Caki2 (cell line): ENCODE measurements around the gene DEPDC4. TPM values are rescaled to one million over a fixed set of nuclear protein-coding genes. Genes with fewer than 3 reads are reported as not detected.
"Not testable (repeated sequence)": the region's sequence is repeated elsewhere in the genome, so short reads cannot be mapped to it uniquely, and the experiment has no call there.

Source experiments
- DNase-seq: peaks from one replicate; pipeline ENCODE4 v3.0.0-alpha.2; 2015; ENCODE audit warnings: low read depth
- in situ Hi-C: cut with HindIII; loops from 2 replicates; pipeline ENCODE4 v1.10.0; 2016; ENCODE audit warnings: low sequenced_read_pairs, low pct_unique_long_range_greater_than_20kb, mixed read lengths
- total RNA-seq: library from RNA; depleted of rRNA; stranded (reverse); fragments of >200 nt; shearing (Covaris generic); gene quantifications from 2 replicates; pipeline ENCODE4 v1.2.3, GENCODE V29; 2014; ENCODE audit warnings: low replicate concordance

The DEPDC4 gene
- total RNA-seq, 1 experiment from 2014 or later = 2.0 TPM

DNA sequence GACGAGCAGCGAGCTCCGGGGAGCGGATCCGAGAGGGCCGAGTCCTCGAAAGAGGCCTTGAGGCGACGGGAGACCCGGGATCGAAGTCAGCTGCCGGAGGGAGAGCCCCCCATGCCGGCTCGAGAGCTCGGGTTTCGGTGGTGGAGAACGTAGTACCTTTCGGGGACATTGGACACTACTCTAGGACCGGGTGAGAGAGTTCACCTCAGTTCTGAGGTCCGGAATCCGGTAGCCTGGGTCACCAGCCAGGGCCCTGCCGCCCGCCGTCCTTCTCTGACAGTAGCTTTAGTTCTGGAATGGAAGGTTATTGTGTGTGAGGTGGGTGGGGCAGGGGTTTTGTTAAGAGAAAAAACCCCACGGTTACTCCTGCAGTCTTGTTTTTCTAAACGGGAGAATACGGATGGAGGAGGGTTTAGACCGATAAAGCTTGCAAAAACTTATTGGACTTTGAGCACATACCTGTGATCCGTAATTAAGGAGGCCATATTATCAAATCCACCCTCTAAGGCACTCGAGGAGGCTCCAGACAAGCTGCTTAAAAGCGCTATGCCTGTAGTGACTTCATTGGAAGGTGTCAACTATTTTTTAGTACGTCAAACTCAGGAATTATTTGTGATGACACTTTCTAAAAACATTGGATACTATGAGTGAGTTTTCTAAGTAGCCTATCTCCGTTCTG is 863 bp upstream of the DEPDC4 start:
- no peak for DNase-seq
- in situ Hi-C loops = no loop called here

DNA sequence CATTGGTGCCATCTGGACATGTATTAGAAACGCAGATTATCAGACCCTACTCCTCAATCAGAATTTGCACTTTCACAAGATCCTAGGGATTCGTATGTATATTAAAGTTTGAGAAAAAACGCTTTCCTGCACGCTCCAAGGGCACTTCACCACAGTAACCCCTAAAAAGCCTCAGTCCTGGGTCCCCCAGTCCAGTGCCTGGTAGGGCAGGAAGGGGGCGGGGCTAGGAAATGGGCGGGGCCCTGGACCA is 369 bp downstream of the DEPDC4 start:
- in situ Hi-C loops = no loop called here
- no peak for DNase-seq

DNA sequence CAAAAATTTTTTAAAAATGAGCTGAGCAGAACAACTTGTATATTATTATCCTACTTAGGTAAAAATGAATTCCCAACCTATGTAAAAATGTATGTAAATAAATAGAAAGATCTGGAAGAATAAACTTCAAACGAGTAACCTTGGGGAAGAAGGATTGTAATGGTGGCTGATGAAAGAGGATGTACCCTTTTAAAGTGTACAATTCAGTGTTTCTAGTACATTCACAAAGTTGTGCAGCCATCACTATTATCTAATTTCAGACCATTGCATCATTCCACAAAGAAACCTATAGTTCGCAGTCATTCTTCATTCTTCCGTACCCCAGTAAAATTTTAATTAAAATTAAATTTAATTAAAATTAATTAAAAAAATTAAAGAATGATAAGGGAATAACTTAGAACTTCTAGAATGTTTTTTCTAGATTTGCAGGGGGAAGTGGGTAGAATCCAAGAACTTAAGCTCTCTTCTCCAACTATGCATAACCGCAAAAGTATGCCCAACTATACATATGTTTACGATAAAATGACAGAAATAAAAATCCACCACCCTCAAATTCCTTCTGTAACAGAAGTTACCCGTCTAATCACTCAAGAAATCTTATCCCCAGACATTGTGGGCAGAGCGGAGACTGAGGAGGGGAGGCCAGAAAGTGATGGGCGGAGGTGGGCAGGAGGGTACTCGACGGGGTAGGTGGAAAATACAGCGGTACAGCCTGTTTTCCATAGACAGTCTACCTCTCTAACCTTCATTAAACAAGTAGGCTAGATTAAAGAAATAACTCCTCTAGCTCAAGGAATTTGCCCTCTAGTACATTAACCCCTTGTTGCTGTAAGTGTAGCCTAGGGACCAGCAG is 921 bp downstream of the DEPDC4 start:
- DNase-seq = no peak
- in situ Hi-C loops = no loop called here

DNA sequence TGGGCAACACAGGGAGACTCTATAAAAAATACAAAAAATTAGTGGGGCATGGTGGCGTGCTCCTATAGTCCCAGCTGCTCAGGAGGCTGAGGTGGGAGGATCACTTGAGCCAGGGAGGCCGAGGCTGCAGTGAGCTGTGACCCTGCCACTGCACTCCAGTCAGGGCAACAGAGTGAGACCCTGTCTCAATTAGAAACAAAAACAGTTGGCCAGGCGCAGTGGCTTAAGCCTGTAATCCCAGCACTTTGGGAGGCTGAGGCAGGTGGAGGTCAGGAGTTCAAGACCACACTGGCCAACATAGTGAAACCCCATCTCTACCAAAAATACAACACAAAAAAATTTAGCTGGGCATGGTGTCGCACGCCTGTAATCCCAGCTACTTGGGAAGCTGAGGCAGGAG is 1.8 kb downstream of the DEPDC4 start:
- DNase-seq, in situ Hi-C loops: not testable (repeated sequence)

DNA sequence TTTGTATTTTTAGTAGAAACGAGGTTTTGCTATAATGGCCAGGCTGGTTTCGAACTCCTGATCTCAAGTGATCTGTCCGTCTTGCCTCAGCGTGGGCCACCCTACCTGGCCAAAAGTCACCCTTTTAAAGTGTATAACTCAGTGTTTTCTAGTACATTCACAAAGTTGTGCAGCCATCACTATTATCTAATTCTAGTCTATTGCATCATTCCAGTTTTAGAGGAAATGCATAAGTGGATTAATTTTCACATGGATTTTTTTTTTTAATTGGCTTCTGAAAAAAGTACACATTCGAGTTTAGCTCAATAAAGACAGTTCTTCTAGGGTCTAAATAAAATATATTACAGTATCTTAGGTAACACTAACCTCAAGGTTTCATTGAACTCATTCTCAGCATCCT is 3.7 kb downstream of the DEPDC4 start:
- in situ Hi-C loops = no loop called here
- no peak for DNase-seq

DNA sequence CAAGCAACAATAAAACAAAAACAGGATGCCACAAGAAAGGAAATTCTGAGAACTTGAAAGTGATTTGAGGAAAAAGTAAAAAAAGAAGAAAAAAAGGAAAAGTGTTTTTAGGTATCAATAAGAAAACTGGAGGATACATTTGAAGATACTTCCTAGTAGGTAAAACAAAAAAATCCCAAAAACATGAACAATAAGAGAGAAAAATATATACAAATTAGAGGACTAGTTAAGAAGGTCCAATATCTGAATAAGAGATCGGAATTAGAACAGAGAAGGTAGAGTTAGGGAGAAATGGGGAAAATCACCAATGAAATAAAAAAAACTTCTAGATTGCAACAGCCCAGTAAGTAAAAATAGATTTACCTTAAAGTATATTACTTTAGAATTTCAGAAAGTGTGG is 8.8 kb downstream of the DEPDC4 start:
- in situ Hi-C loops = no loop called here
- no peak for DNase-seq

DNA sequence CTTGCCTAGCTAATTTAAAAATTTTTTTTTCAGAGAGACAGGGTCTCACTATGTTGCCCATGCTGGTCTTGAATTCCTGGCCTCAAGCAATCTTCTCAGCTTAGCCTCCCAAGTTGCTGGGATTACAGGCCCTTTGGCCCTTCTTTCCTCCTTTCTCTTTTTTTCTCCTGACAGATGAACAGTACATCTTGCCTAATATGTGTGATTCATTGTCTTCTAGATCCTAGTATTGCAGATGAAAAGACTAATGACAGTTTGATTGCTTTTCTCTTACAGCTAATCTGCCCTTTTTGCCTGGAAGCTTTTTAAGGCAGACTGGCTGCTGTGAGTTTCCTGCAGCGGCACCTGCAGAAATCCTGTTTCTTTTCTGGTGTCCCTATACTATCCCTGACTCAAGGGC is 12.0 kb downstream of the DEPDC4 start:
- in situ Hi-C loops = no loop called here
- no peak for DNase-seq

DNA sequence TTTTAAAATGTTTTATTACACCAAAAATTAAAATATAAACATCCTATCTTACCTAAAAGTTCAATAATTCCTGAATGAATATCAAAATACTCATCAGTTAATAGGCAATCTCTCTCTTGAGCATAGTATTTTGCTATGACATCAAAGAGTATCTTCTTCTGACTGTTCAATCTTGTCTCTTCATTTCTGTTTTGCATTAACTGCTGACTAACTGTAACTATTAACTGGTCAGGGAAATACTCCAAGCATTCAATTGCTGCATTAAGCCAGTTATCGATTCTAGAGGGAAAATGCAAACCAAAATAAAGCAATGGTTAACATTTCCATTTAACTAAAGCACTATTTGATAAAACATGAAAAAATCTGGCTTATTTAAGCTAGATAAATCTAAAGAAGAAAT is 13.4 kb downstream of the DEPDC4 start:
- DNase-seq = no peak
- in situ Hi-C loops = no loop called here

DNA sequence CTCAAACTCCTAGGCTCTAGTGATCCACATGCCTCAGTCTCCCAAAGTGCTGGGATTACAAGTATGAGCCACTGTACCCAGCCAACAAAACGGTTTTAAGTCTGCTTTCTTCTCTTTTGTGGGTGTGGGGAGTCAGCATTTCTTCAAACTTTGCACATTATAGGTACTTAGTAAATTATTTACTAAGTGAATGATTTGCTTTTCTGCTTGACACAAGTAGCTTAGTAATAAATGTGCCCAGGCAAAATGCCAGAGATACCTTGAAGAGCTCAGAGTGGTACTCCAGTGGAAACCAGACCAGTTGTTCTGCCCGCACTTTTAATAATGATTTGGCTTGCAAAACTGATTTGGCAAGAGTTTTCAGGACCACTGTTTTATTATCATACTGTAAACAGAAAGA is 15.0 kb downstream of the DEPDC4 start:
- in situ Hi-C loops = no loop called here
- DNase-seq = peak; percentile 63

DNA sequence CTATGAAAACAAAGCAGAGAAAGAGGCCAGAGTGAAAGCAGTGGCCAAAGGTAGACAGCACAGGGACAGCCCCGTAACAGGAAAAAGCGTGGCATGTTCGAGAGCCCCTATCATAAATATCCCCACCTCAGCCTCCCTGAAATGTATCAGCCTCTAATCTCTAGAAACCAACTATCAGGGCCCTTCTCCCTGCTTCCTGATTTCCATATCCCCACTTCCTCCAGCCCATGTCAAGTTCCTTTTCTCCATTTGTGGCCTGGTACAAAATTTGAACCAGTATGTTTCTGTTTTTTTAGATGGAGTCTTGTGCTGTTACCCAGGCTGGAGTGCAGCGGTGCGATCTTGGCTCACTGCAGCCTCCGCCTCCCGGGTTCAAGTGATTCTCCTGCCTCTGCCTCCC is 16.9 kb downstream of the DEPDC4 start:
- in situ Hi-C loops = no loop called here

DNA sequence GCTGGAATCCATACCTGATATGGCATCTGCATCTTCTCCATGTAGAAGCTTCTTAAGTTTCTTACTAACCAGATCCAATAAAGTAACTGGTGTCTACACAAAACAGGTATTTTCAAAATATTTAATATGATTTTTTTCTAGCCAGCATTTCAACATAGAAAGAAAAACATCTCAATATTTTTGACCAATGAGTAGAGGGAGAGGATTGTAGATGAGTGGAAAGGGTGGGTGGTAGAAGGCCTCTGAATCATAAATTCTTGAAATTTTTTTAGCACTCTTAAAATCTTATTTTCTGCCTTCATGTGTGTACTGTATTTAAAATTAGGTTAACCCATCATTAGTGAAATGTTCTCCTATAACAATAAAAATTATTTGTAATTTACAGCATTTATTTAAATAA is 18.0 kb downstream of the DEPDC4 start:
- in situ Hi-C loops = no loop called here
- DNase-seq = no peak

More for the DNA sequence above, 16.9 kb downstream of the DEPDC4 start:
- DNase-seq = no peak

DNA sequence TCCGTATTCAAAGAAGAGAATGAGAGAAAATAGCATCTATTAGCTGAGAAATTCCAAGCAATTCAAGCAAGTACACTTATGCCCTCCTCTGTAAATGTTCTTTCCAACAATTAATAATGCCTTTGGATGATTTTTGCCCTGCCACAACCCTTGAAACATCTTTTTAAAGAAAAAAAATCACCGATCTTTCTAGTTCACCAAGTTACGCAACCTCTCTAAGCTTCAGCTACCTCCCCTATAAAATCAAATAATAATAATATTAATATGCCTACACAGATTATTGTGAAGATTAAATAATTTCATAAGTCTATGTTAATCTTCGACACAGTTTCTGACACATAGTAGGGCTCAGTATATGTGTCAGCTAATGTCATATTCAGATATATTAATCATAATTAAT is 19.1 kb downstream of the DEPDC4 start:
- DNase-seq = no peak
- in situ Hi-C loops = no loop called here

DNA sequence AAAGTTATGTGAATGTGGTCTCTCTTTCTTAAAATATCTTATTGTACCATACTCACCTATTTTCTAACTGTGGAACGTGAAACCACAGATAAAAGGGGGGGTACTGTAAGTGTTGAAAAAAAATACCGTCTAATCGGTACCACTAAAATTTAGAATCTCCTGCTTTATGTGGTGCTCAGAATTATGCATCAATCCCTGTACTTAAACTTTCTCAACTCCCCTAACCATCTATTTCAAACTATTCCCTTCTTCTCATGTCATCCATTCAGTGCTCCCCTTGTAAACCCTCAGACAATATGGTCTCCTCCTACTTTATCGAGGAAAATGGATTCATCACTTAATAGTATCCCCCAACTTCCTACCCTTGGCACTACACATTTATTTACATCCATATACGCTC is 23.7 kb downstream of the DEPDC4 start:
- DNase-seq = no peak
- in situ Hi-C loops = no loop called here

DNA sequence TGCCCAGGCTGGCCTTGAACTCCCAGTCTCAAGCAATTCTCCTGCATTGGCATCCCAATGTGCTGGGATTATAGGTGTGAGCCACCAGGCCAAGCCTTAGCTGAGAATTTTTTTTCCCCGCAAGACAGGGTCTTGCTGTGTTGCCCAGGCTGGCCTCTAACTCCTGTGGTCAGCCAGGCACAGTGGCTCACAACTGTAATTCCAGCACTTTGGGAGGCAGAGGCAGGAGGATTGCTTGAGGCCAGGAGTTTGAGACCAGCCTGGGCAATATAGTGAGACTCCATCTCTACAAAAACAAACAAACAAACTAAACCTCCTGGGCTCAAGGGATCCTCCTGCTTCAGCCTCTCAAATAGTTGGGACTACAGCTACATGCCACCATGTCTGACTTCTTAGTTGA is 27.3 kb downstream of the DEPDC4 start:
- in situ Hi-C loops = no loop called here

DNA sequence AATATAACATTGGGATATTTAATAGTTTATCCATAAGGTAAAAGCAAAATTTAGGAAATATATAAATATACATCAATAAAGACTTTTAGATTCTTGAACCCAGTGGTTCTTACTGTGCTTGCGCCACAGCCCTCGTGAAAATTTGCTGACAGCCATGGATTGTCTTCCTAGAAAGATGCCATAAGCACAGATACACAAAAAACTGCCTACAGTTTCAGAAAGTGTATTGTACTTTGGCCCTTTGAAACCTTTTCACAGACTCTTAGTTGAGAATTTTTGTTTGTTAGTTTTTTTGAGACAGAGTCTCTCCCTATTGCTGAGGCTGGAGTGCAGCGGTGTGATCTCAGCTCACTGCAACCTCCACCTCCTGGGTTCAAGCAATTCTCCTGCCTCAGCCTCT is 28.1 kb downstream of the DEPDC4 start:
- in situ Hi-C loops = no loop called here
- no peak for DNase-seq

More for the DNA sequence above, 27.3 kb downstream of the DEPDC4 start:
- DNase-seq = no peak

DNA sequence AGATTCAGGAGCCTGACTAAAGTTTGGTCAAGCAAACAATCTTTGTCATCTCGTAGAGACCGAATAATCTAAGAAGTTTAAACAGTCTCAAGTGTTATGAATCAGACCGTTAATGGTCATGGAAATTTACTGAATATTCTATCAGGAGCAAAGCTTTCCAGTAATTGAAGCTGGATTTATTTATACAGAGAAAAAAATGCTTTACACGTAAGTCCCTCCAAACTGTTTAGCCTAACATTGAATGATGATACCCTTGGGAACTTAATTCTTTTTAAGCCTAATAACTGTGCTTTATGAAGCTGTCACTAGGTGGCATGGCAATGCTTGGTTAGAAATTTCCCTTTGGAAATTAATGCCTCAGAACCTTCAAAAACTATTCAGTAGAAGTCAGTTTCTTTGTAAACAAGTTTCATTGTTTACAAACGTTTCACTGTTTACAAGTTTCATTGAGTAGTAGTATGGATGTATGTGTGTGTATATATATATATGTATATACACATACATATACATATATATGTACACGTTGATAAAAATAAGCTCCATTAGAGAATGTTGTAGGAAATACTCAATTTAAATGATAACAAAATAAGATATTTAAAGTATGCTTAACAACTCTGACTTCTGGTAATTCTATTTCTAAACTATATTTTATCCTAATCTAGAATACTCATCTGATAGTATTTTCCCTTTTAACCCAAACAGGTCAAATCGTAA is 32.1 kb downstream of the DEPDC4 start:
- peak; percentile 10 for DNase-seq
- in situ Hi-C loops = no loop called here

DNA sequence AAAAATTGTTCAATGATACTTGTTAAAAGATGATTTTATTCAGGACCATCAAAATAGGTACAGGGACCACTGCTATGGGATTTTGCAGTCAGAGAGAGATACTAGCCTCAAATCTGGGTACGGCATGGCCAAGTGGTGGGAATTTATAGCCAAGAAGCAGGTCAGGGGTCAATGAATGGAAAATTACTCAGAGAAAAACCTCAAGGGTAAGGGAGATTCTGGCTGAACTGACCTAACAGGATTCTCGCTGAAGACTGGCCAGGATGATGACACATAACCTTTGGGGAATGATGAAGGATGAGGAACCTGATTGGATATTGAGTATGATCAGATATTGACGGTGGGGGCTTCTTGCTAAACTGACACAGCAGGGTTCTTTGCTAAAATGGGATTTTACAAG is 32.7 kb downstream of the DEPDC4 start:
- in situ Hi-C loops = no loop called here
- peak; percentile 2 for DNase-seq

DNA sequence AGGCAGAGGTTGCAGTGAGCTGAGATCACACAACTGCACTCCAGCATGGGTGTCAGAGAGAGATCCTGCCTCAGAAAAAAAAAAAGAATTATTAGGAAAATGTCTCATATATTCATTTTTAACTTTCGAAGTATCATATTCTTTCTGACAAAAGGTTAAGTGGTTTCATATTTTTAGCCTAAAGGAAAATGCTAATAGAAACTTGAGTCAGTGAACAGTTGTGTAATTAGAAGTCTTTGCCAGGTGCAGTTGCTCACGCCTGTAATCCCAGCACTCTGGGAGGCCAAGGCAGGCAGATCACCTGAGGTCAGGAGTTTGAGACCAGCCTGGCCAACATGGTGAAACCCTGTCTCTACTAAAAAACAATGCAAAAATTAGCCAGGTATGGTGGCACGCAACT is 35.0 kb downstream of the DEPDC4 start:
- DNase-seq, in situ Hi-C loops: not testable (repeated sequence)

DNA sequence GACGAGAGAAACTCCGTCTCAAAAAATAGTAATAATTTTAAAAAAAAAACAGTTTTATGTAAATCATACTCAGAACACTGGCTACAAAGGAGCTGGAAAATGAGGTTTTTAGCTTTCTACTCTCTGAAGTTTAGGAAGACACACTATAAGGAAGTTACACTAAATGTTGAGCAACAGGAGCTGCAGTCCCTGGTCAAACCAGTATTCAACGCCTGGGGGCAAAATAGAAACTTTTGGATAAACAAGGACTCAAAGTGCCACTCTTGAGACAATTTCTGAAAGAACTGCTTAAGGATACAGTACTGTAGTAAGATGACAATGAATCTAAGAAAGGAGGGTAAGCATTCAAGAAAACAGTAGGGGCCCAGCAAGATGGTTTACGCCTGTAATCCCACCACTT is 37.0 kb downstream of the DEPDC4 start:
- no peak for DNase-seq
- in situ Hi-C loops = no loop called here
